GM23248 (cell line): ENCODE data around the gene CD74. TPM values are rescaled to one million over a fixed set of nuclear protein-coding genes. Genes with fewer than 3 reads are reported as not detected.

ENCODE experiments used
- DNase-seq: peaks from one replicate; pipeline ENCODE4 v3.0.0-alpha.2; 2015
- H2AFZ ChIP-seq: fragments of 200-600 bp; sonication (generic); 2 replicates; pipeline ENCODE4 v1.6.1; 2016; ENCODE audit warnings: antibody characterized with exemption
- H3F3A ChIP-seq: fragments of 200-600 bp; sonication (generic); 2 replicates; pipeline ENCODE4 v1.6.1; 2016; ENCODE audit warnings: mild to moderate bottlenecking, antibody characterized with exemption, mixed run types; ENCODE audit not compliant: insufficient read depth
- H3K27ac ChIP-seq: fragments of 200-600 bp; sonication (generic); 2 replicates; pipeline ENCODE4 v1.5.1; 2016; ENCODE audit warnings: mild to moderate bottlenecking
- H3K27me3 ChIP-seq: fragments of 200-600 bp; sonication (generic); replicated peaks from 2 replicates; pipeline ENCODE4 v1.6.1; 2016; ENCODE audit warnings: mild to moderate bottlenecking; ENCODE audit not compliant: insufficient read depth
- H3K36me3 ChIP-seq: fragments of 200-600 bp; sonication (generic); 2 replicates; pipeline ENCODE4 v1.6.1; 2016; ENCODE audit warnings: low read depth, mild to moderate bottlenecking
- H3K4me1 ChIP-seq: fragments of 200-600 bp; sonication (generic); 2 replicates; pipeline ENCODE4 v1.6.1; 2016; ENCODE audit warnings: mild to moderate bottlenecking; ENCODE audit not compliant: insufficient read depth
- H3K4me2 ChIP-seq: fragments of 200-600 bp; sonication (generic); one replicate; pipeline ENCODE4 v1.6.1; 2016; ENCODE audit warnings: mild to moderate bottlenecking; ENCODE audit not compliant: unreplicated experiment
- H3K4me3 ChIP-seq: fragments of 200-600 bp; sonication (generic); 2 replicates; pipeline ENCODE4 v1.5.1; 2016; ENCODE audit warnings: mild to moderate bottlenecking
- H3K79me2 ChIP-seq: fragments of 200-600 bp; sonication (generic); 2 replicates; pipeline ENCODE4 v1.6.1; 2016; ENCODE audit warnings: mild to moderate bottlenecking; ENCODE audit not compliant: insufficient read depth
- H3K9ac ChIP-seq: fragments of 200-600 bp; sonication (generic); 2 replicates; pipeline ENCODE4 v1.6.1; 2016; ENCODE audit warnings: mild to moderate bottlenecking
- H3K9me2 ChIP-seq: fragments of 200-600 bp; sonication (generic); 2 replicates; pipeline ENCODE4 v1.6.1; 2016; ENCODE audit warnings: mixed run types, mild to moderate bottlenecking, moderate library complexity; ENCODE audit not compliant: insufficient read depth
- H3K9me3 ChIP-seq: fragments of 200-600 bp; sonication (generic); one replicate; pipeline ENCODE4 v1.6.1; 2017; ENCODE audit warnings: low read depth
- H4K20me1 ChIP-seq: fragments of 200-600 bp; sonication (generic); 2 replicates; pipeline ENCODE4 v1.6.0; 2016; ENCODE audit not compliant: insufficient read depth
- EZH2 ChIP-seq: fragments of 200-600 bp; sonication (generic); IDR thresholded peaks from 2 replicates; pipeline ENCODE4 v1.6.1; 2018; ENCODE audit warnings: antibody characterized with exemption, mild to moderate bottlenecking; ENCODE audit not compliant: insufficient read depth, poor library complexity, severe bottlenecking
- EZH2phosphoT487 ChIP-seq: fragments of 200-600 bp; sonication (generic); IDR thresholded peaks from 2 replicates; pipeline ENCODE4 v1.6.1; 2018; ENCODE audit warnings: antibody characterized with exemption, moderate library complexity, mild to moderate bottlenecking, low read depth; ENCODE audit not compliant: insufficient read depth
- WGBS, 2 experiments: methylation state at CpG; one replicate each; pipeline ENCODE4 v1.1.6; 2015 to 2017; ENCODE audit warnings: low lambda C conversion rate in 2 of 2, low coverage in 1 of 2; ENCODE audit errors: missing lambda C conversion rate in 2 of 2; 5-methylcytosine and 5-hydroxymethylcytosine counted together
- in situ Hi-C: fragments of 300-500 bp; cut with MboI; formaldehyde crosslinking; loops from 2 replicates; pipeline ENCODE4 v1.15.0; 2020
- polyA plus RNA-seq: library from polyadenylated mRNA; unstranded; fragments of >200 nt; fragmentation: Nextera tagmentation; extraction: Ambion mirVana; gene quantifications from 2 replicates; pipeline ENCODE4 v1.2.1, GENCODE V29; 2016
- total RNA-seq: library from RNA; depleted of rRNA; stranded (reverse); fragments of >200 nt; shearing (Covaris generic); gene quantifications from 2 replicates; pipeline ENCODE4 v1.2.3, GENCODE V29; 2014

CD74 gene
- total and polyA plus RNA-seq, 2 experiments from 2014 or later, result 2.7 TPM; not detected in 1

DNA sequence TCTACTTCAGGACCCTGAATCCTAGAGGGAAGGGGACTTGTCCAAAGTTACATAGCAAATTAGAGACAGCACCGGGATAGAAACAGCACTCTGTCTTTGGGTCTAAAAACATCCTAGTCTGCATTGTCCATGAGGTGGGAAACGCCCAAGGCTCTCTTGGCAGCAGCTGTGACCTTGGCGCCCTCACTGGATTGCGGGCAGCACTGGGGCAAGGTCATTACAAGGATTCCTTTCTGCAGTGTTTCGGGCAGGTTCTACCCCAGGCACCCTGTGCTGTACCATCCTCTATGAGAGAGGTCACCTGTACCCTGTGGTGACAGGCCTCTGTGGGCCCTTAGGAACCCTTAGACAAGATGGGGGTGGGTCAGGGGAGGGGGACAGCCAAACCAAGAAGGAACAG lies 8.6 kb downstream of the CD74 start:
- H3K4me1 ChIP-seq, result no peaks in the 10 kb centered on the region
- H2AFZ ChIP-seq, result no peak overlapping the region
- TF ChIP-seq EZH2phosphoT487 (no peak), EZH2 (no peak)
- no peaks in the 10 kb centered on the region for H3K27me3 ChIP-seq
- no peak for DNase-seq
- H3K36me3 ChIP-seq, result no peaks in the 10 kb centered on the region
- no peaks in the 10 kb centered on the region for H3K9me3 ChIP-seq
- H3K9me2 ChIP-seq, result no peaks in the 10 kb centered on the region
- in situ Hi-C loops, result no loop called here
- H3K9ac ChIP-seq, result no peak overlapping the region
- no peaks in the 10 kb centered on the region for H3F3A ChIP-seq
- H3K4me3 ChIP-seq, result no peak overlapping the region
- H3K79me2 ChIP-seq, result no peaks in the 10 kb centered on the region
- 76 to 77% methylated on average over 5 of the region's 5 CpGs for WGBS, 2 experiments
- H3K4me2 ChIP-seq, result no peak overlapping the region
- H3K27ac ChIP-seq, result no peak overlapping the region
- H4K20me1 ChIP-seq, result no peaks in the 10 kb centered on the region

- Histone ChIP-seq H2AFZ (no peak overlapping the region), H4K20me1 (no peaks in the 10 kb centered on the region), H3K36me3 (no peaks in the 10 kb centered on the region), H3K27ac (no peak overlapping the region), H3K4me1 (no peaks in the 10 kb centered on the region), H3K9me3 (no peaks in the 10 kb centered on the region), H3K4me2 (no peak overlapping the region), H3K4me3 (no peak overlapping the region), H3K79me2 (no peaks in the 10 kb centered on the region), H3K27me3 (no peaks in the 10 kb centered on the region), H3K9me2 (no peaks in the 10 kb centered on the region), H3K9ac (no peak overlapping the region), H3F3A (no peaks in the 10 kb centered on the region)
- TF ChIP-seq EZH2phosphoT487 (no peak), EZH2 (no peak)
- in situ Hi-C loops, result no loop called here
- WGBS, 2 experiments, result 97 to 98% methylated on average over 12 of the region's 12 CpGs
- DNase-seq, result no peak
Measured at GRCh38 chr5:150402901-150403342, 9.8 kb downstream of the CD74 start.

- WGBS, 2 experiments, result 77 to 86% methylated on average over 4 of the region's 4 CpGs
- in situ Hi-C loops, result no loop called here
Measured at GRCh38 chr5:150402229-150402773, 10.4 kb downstream of the CD74 start.

GRCh38 chr5:150401376-150402228 lies 11.1 kb downstream of the CD74 start:
- no peaks in the 10 kb centered on the region for H3K36me3 ChIP-seq

More at GRCh38 chr5:150402229-150402773, 10.4 kb downstream of the CD74 start:
- H3F3A ChIP-seq, result no peaks in the 10 kb centered on the region
- H3K4me3 ChIP-seq, result no peak overlapping the region
- H3K27ac ChIP-seq, result no peak overlapping the region
- no peaks in the 10 kb centered on the region for H4K20me1 ChIP-seq
- no peak for DNase-seq
- TF ChIP-seq EZH2phosphoT487 (no peak), EZH2 (no peak)
- no peak overlapping the region for H3K9ac ChIP-seq
- H3K9me3 ChIP-seq, result no peaks in the 10 kb centered on the region
- H3K36me3 ChIP-seq, result no peaks in the 10 kb centered on the region
- H3K4me1 ChIP-seq, result no peaks in the 10 kb centered on the region
- no peak overlapping the region for H3K4me2 ChIP-seq
- H2AFZ ChIP-seq, result no peak overlapping the region
- no peaks in the 10 kb centered on the region for H3K9me2 ChIP-seq
- H3K27me3 ChIP-seq, result no peaks in the 10 kb centered on the region
- H3K79me2 ChIP-seq, result no peaks in the 10 kb centered on the region

More at GRCh38 chr5:150401376-150402228, 11.1 kb downstream of the CD74 start:
- Histone ChIP-seq H3K27ac (no peak overlapping the region), H3K4me3 (no peak overlapping the region), H3K79me2 (no peaks in the 10 kb centered on the region), H3K9me3 (no peaks in the 10 kb centered on the region), H4K20me1 (no peaks in the 10 kb centered on the region), H3K4me2 (no peak overlapping the region), H3K9ac (no peak overlapping the region), H2AFZ (no peak overlapping the region), H3F3A (no peaks in the 10 kb centered on the region), H3K4me1 (no peaks in the 10 kb centered on the region), H3K9me2 (no peaks in the 10 kb centered on the region), H3K27me3 (no peaks in the 10 kb centered on the region)
- no peak for TF ChIP-seq EZH2phosphoT487
- no peak for TF ChIP-seq EZH2
- in situ Hi-C loops, result no loop called here
- WGBS, 2 experiments, result 84 to 86% methylated on average over 10 to 11 of the region's 11 CpGs
- no peak for DNase-seq
